ENCODE results near the gene RAB8A. TPM values are rescaled to one million over a fixed set of nuclear protein-coding genes. Genes with fewer than 3 reads are reported as not detected.

Gene RAB8A
- total RNA-seq, result 10 to 100 TPM; 45.6 to 52.0 TPM
- polyA plus RNA-seq, result 10 to 100 TPM; 38.0 to 43.1 TPM

GRCh38 chr19:16111160-16111908, at the start of gene RAB8A:
Gene RAB8A, plus strand, starts transcription at chr19:16111889. Its CDS starts 13 bp downstream, at chr19:16111902.
- Histone ChIP-seq H3K27ac (ENCODE audit: low read depth in 1 of 2, low read length in 2 of 2) (peak within 1 kb of the TSS; percentile 95 to 99), H3K4me3 (ENCODE audit: low read depth in 1 of 3, low read length in 3 of 3) (peak within 1 kb of the TSS; percentile 91 to 98 (median 97)), H3K9ac (ENCODE audit: low read depth in 1 of 2, low read length in 2 of 2) (peak within 1 kb of the TSS; percentile 95 to 98), H3K9me3 (ENCODE audit: control insufficient read depth in 4 of 4, low read length in 3 of 4) (no peaks in the 10 kb centered on the region), H3K36me3 (ENCODE audit: control insufficient read depth in 4 of 4, insufficient read depth in 3 of 4, low read depth in 1 of 4, low read length in 3 of 4) (no peaks in the 10 kb centered on the region), H3K4me1 (ENCODE audit: control insufficient read depth in 4 of 4, insufficient read depth in 4 of 4, low read length in 3 of 4) (peaks cover 3 to 36% (median 27%) of the 10 kb centered on the region in 4 donors), H3K27me3 (ENCODE audit: control insufficient read depth in 4 of 4, insufficient read depth in 4 of 4, low read length in 3 of 4) (no peaks in the 10 kb centered on the region)
- DNase-seq (ENCODE audit: low spot score), result peak; percentile 100
- TF ChIP-seq MAX (IDR thresholded peaks at IDR 0.05), result no peak
- TF ChIP-seq NR2F2 (IDR thresholded peaks at IDR 0.05), result no peak
- peak; percentile 88 for TF ChIP-seq SP1 (IDR thresholded peaks at IDR 0.05)
- no peak for TF ChIP-seq HNF4G (IDR thresholded peaks at IDR 0.05)
- TF ChIP-seq ZBTB33 (IDR thresholded peaks at IDR 0.05), result peak; percentile 79
- TF ChIP-seq FOXA2 (IDR thresholded peaks at IDR 0.05), result peak; percentile 19
- TF ChIP-seq CTCF (IDR thresholded peaks at IDR 0.05; ENCODE audit: low read depth, low read length, missing input control), result peak; percentile 100
- TF ChIP-seq HNF4A (conservative IDR thresholded peaks at IDR 0.05), result no peak
- TF ChIP-seq GABPA (IDR thresholded peaks at IDR 0.05 in 1 of 2, conservative IDR thresholded peaks at IDR 0.05 in 1 of 2), result peak in 1 of 2 donors; percentile 87
- peak; percentile 75 to 76 for TF ChIP-seq RAD21 (IDR thresholded peaks at IDR 0.05)
- no peak for TF ChIP-seq JUND (IDR thresholded peaks at IDR 0.05)
- TF ChIP-seq RXRA (IDR thresholded peaks at IDR 0.05), result no peak
- TF ChIP-seq FOXA1 (IDR thresholded peaks at IDR 0.05), result peak; percentile 62
- TF ChIP-seq REST (IDR thresholded peaks at IDR 0.05), result no peak
- peak; percentile 63 to 92 for TF ChIP-seq EGR1 (IDR thresholded peaks at IDR 0.05; ENCODE audit: low read depth in 2 of 2)
- TF ChIP-seq TAF1 (conservative IDR thresholded peaks at IDR 0.05), result no peak
- WGBS, result 1% methylated on average over 81 of the region's 81 CpGs
